ENCODE data around the gene BCL6. TPM values are rescaled to one million over a fixed set of nuclear protein-coding genes. Genes with fewer than 3 reads are reported as not detected.

The BCL6 gene
- total RNA-seq, 1 donor from 2014 or later, result 46.2 TPM

DNA sequence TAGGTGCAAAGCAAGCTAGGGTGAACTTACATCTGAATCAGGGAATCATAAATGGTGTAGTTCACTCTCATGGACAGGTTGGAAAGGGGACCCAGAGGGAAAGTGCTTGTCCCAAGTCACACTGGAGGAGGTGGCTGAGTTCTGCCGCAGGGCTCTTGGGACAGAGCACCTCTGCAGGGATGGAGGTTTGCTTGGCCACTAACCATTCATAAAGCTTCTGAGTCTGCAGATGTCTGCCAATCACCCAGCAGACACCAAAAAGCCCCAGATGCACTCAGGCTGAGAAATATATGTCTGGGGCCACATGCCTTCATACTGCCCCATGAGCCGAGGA lies 25.0 kb downstream of the BCL6 start:
- no peak overlapping the region for H3K4me3 ChIP-seq (ENCODE audit: insufficient read depth, low read depth, low read length)
- H3K27me3 ChIP-seq (ENCODE audit: insufficient read depth, low read length), result peaks cover 5% of the 10 kb centered on the region
- H3K27ac Mint-ChIP-seq (ENCODE audit: unreplicated experiment), result no peak overlapping the region
- H3K9me3 Mint-ChIP-seq (ENCODE audit: unreplicated experiment), result no peaks in the 10 kb centered on the region
- H2AFZ ChIP-seq (ENCODE audit: low read depth, low read length), result no peak overlapping the region
- peaks cover 28% of the 10 kb centered on the region for H3K36me3 ChIP-seq (ENCODE audit: insufficient read depth, low read length)
- H4K20me1 ChIP-seq (ENCODE audit: insufficient read depth, low read length), result peaks cover 11% of the 10 kb centered on the region
- H3K4me1 ChIP-seq (ENCODE audit: insufficient read depth, low read length), result no peaks in the 10 kb centered on the region
- peaks cover 7% of the 10 kb centered on the region for H3K27me3 Mint-ChIP-seq (ENCODE audit: low read depth, unreplicated experiment)
- peaks cover 18% of the 10 kb centered on the region for H3K36me3 Mint-ChIP-seq (ENCODE audit: low read depth, unreplicated experiment)
- H3K9ac ChIP-seq (ENCODE audit: low read length), result no peak overlapping the region
- peaks cover 2% of the 10 kb centered on the region for H3K4me1 Mint-ChIP-seq (ENCODE audit: low read depth, unreplicated experiment)
- no peaks in the 10 kb centered on the region for H3K9me3 ChIP-seq (ENCODE audit: insufficient read depth, low read depth, low read length)
- H3K4me3 Mint-ChIP-seq (ENCODE audit: unreplicated experiment), result no peak overlapping the region
- FAIRE-seq, result no peak
- no peak for DNase-seq (ENCODE audit: low read depth)
- TF ChIP-seq CTCF (IDR thresholded peaks at IDR 0.05; ENCODE audit: insufficient read depth, low read depth, low read length) (no peak), EZH2 (IDR thresholded peaks at IDR 0.05; ENCODE audit: insufficient read depth, low read length) (no peak)
- H3K27ac ChIP-seq (ENCODE audit: low read depth, low read length), result no peak overlapping the region
- no peaks in the 10 kb centered on the region for H3K79me2 ChIP-seq (ENCODE audit: insufficient read depth, low read length)
- H3K4me2 ChIP-seq (ENCODE audit: low read length), result no peak overlapping the region

- peaks cover 11% of the 10 kb centered on the region for H4K20me1 ChIP-seq (ENCODE audit: insufficient read depth, low read length)
- no peak for TF ChIP-seq EZH2 (IDR thresholded peaks at IDR 0.05; ENCODE audit: insufficient read depth, low read length)
- no peak for TF ChIP-seq CTCF (IDR thresholded peaks at IDR 0.05; ENCODE audit: insufficient read depth, low read depth, low read length)
- Mint-ChIP-seq H3K4me3 (ENCODE audit: unreplicated experiment) (no peak overlapping the region), H3K27me3 (ENCODE audit: low read depth, unreplicated experiment) (peaks cover 7% of the 10 kb centered on the region), H3K36me3 (ENCODE audit: low read depth, unreplicated experiment) (peaks cover 17% of the 10 kb centered on the region), H3K4me1 (ENCODE audit: low read depth, unreplicated experiment) (peaks cover 2% of the 10 kb centered on the region), H3K27ac (ENCODE audit: unreplicated experiment) (no peak overlapping the region), H3K9me3 (ENCODE audit: unreplicated experiment) (no peaks in the 10 kb centered on the region)
- H3K9ac ChIP-seq (ENCODE audit: low read length), result no peak overlapping the region
- no peaks in the 10 kb centered on the region for H3K79me2 ChIP-seq (ENCODE audit: insufficient read depth, low read length)
- no peak overlapping the region for H3K4me2 ChIP-seq (ENCODE audit: low read length)
- no peaks in the 10 kb centered on the region for H3K4me1 ChIP-seq (ENCODE audit: insufficient read depth, low read length)
- H3K4me3 ChIP-seq (ENCODE audit: insufficient read depth, low read depth, low read length), result no peak overlapping the region
- no peaks in the 10 kb centered on the region for H3K9me3 ChIP-seq (ENCODE audit: insufficient read depth, low read depth, low read length)
- H2AFZ ChIP-seq (ENCODE audit: low read depth, low read length), result no peak overlapping the region
- FAIRE-seq (no peak), DNase-seq (ENCODE audit: low read depth) (no peak)
- H3K36me3 ChIP-seq (ENCODE audit: insufficient read depth, low read length), result peaks cover 27% of the 10 kb centered on the region
- H3K27ac ChIP-seq (ENCODE audit: low read depth, low read length), result no peak overlapping the region
- peaks cover 5% of the 10 kb centered on the region for H3K27me3 ChIP-seq (ENCODE audit: insufficient read depth, low read length)
Observed at GRCh38 chr3:187719628-187720336, 25.5 kb downstream of the BCL6 start.

- Histone ChIP-seq H3K27ac (ENCODE audit: low read depth, low read length) (no peak overlapping the region), H3K9ac (ENCODE audit: low read length) (no peak overlapping the region), H3K4me2 (ENCODE audit: low read length) (no peak overlapping the region), H3K4me1 (ENCODE audit: insufficient read depth, low read length) (no peaks in the 10 kb centered on the region), H4K20me1 (ENCODE audit: insufficient read depth, low read length) (peaks cover 7% of the 10 kb centered on the region), H3K27me3 (ENCODE audit: insufficient read depth, low read length) (peaks cover 5% of the 10 kb centered on the region), H3K9me3 (ENCODE audit: insufficient read depth, low read depth, low read length) (no peaks in the 10 kb centered on the region), H3K79me2 (ENCODE audit: insufficient read depth, low read length) (no peaks in the 10 kb centered on the region), H3K4me3 (ENCODE audit: insufficient read depth, low read depth, low read length) (no peak overlapping the region), H3K36me3 (ENCODE audit: insufficient read depth, low read length) (peaks cover 17% of the 10 kb centered on the region), H2AFZ (ENCODE audit: low read depth, low read length) (no peak overlapping the region)
- no peak overlapping the region for H3K27ac Mint-ChIP-seq (ENCODE audit: unreplicated experiment)
- TF ChIP-seq EZH2 (IDR thresholded peaks at IDR 0.05; ENCODE audit: insufficient read depth, low read length), result no peak
- TF ChIP-seq CTCF (IDR thresholded peaks at IDR 0.05; ENCODE audit: insufficient read depth, low read depth, low read length), result no peak
- peaks cover 2% of the 10 kb centered on the region for H3K4me1 Mint-ChIP-seq (ENCODE audit: low read depth, unreplicated experiment)
- no peaks in the 10 kb centered on the region for H3K9me3 Mint-ChIP-seq (ENCODE audit: unreplicated experiment)
- H3K4me3 Mint-ChIP-seq (ENCODE audit: unreplicated experiment), result no peak overlapping the region
- peaks cover 7% of the 10 kb centered on the region for H3K27me3 Mint-ChIP-seq (ENCODE audit: low read depth, unreplicated experiment)
- FAIRE-seq (no peak), DNase-seq (ENCODE audit: low read depth) (no peak)
- peaks cover 9% of the 10 kb centered on the region for H3K36me3 Mint-ChIP-seq (ENCODE audit: low read depth, unreplicated experiment)
Observed at GRCh38 chr3:187718802-187719201, 26.5 kb downstream of the BCL6 start.
